ENCODE results near the gene TSNAX. TPM values are rescaled to one million over a fixed set of nuclear protein-coding genes. Genes with fewer than 3 reads are reported as not detected.

Gene TSNAX
- total RNA-seq, 1 experiment from 2014 or later, result 38.0 TPM

DNA sequence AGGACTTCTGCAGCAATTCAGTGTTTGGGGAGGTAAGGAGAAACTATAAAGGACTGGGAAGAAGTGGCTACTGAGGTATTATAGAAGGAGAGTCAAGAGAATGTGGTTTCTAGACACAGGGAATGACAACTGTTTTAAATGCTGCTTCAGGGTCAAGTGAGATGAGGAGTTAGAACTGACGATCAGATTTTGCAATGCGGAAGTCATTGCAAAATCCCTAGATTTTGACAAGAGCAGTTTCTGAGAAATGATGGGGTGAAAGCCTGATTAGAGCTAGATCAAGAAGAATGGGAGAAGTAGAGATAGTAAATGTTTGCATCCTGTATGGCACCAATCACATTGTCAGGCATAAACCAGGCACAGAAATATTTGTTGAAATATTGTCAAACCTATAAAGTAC is 4.7 kb upstream of the TSNAX start (continued):
- TF ChIP-seq, protein P1, sequence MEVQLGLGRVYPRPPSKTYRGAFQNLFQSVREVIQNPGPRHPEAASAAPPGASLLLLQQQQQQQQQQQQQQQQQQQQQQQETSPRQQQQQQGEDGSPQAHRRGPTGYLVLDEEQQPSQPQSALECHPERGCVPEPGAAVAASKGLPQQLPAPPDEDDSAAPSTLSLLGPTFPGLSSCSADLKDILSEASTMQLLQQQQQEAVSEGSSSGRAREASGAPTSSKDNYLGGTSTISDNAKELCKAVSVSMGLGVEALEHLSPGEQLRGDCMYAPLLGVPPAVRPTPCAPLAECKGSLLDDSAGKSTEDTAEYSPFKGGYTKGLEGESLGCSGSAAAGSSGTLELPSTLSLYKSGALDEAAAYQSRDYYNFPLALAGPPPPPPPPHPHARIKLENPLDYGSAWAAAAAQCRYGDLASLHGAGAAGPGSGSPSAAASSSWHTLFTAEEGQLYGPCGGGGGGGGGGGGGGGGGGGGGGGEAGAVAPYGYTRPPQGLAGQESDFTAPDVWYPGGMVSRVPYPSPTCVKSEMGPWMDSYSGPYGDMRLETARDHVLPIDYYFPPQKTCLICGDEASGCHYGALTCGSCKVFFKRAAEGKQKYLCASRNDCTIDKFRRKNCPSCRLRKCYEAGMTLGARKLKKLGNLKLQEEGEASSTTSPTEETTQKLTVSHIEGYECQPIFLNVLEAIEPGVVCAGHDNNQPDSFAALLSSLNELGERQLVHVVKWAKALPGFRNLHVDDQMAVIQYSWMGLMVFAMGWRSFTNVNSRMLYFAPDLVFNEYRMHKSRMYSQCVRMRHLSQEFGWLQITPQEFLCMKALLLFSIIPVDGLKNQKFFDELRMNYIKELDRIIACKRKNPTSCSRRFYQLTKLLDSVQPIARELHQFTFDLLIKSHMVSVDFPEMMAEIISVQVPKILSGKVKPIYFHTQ (CRISPR knock-in tag; IDR thresholded peaks at IDR 0.05), result no peak

DNA sequence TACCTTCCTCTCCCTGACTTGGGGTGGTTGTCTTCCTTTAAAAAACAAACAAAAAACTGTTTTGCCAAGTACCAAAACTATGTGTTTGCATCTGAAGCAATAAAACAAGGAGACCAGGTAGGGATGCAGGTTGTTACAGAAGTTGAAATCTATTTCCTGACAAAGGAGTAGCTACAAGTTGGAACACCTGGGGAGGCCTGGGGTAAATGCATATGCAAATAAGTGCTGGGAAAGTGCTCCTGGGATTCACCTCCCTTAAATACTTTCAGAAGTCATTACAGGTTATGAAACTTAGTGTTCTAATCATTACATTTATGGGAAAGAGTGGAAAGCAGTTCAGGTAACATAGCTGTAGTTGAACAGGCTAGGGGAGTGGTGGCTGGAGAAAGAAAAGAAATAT is 1.9 kb upstream of the TSNAX start:
- H3K27me3 Mint-ChIP-seq (ENCODE audit: low read depth), result no peaks in the 10 kb centered on the region
- CTCF ChIA-PET, result interaction anchor here (0.8 to 1.0 kb wide), 2 partner anchors 23 to 106 kb away, joined by 3 read pairs; no protein-coding TSS in a partner anchor
- H3K4me3 Mint-ChIP-seq, result peak overlapping the region; percentile 98
- peaks cover 44% of the 10 kb centered on the region for H3K4me1 Mint-ChIP-seq
- POLR2A ChIA-PET, result interaction anchor here (0.7 kb wide), 2 partner anchors 18 to 130 kb away, joined by 3 to 9 read pairs; no protein-coding TSS in a partner anchor
- no peak for ATAC-seq
- H3K27ac Mint-ChIP-seq, result peak overlapping the region; percentile 80
- no peak for DNase-seq (ENCODE audit: low spot score)
- no peaks in the 10 kb centered on the region for H3K9me3 Mint-ChIP-seq
- H3K36me3 Mint-ChIP-seq, result peaks cover 15% of the 10 kb centered on the region
- TF ChIP-seq, protein P2, sequence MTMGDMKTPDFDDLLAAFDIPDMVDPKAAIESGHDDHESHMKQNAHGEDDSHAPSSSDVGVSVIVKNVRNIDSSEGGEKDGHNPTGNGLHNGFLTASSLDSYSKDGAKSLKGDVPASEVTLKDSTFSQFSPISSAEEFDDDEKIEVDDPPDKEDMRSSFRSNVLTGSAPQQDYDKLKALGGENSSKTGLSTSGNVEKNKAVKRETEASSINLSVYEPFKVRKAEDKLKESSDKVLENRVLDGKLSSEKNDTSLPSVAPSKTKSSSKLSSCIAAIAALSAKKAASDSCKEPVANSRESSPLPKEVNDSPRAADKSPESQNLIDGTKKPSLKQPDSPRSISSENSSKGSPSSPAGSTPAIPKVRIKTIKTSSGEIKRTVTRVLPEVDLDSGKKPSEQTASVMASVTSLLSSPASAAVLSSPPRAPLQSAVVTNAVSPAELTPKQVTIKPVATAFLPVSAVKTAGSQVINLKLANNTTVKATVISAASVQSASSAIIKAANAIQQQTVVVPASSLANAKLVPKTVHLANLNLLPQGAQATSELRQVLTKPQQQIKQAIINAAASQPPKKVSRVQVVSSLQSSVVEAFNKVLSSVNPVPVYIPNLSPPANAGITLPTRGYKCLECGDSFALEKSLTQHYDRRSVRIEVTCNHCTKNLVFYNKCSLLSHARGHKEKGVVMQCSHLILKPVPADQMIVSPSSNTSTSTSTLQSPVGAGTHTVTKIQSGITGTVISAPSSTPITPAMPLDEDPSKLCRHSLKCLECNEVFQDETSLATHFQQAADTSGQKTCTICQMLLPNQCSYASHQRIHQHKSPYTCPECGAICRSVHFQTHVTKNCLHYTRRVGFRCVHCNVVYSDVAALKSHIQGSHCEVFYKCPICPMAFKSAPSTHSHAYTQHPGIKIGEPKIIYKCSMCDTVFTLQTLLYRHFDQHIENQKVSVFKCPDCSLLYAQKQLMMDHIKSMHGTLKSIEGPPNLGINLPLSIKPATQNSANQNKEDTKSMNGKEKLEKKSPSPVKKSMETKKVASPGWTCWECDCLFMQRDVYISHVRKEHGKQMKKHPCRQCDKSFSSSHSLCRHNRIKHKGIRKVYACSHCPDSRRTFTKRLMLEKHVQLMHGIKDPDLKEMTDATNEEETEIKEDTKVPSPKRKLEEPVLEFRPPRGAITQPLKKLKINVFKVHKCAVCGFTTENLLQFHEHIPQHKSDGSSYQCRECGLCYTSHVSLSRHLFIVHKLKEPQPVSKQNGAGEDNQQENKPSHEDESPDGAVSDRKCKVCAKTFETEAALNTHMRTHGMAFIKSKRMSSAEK (CRISPR knock-in tag; IDR thresholded peaks at IDR 0.05; ENCODE audit: borderline replicate concordance), result no peak

DNA sequence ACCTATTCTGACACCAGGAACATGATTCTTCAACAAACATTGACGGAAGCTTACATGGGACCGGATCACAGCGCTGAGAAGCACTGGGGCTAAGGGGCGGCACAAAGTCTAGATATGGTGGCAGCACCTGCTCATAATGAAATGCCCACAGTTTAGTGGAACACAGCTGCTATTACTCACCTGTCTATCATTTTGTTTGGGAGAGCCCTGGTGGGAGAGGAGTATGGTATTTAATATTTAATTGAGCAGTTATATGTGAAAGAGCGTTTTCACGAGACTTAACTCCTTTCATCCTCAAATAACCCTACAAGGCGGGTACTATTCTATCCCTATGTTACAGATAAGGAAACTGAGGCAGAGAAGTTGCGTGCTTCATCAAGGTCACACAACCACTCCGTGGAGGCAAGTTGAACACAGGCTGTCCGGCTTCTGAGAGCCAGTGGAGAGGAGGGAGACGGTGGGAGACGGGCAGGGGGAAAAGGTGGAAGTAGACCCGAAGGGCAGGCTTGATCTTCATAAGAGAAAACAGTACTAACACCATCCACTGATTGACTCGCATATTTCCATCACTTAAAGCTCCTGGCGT is 790 bp upstream of the TSNAX start:
- ATAC-seq (peak; percentile 3; the same call in 1 of the 2 replicates), DNase-seq (ENCODE audit: low spot score) (no peak)
- ChIA-PET CTCF (interaction anchor here (0.8 kb wide), 1 partner anchor 107 kb away, joined by 3 read pairs; no protein-coding TSS in a partner anchor), POLR2A (no interaction called here)
- peaks cover 20% of the 10 kb centered on the region for H3K36me3 Mint-ChIP-seq
- no peaks in the 10 kb centered on the region for H3K27me3 Mint-ChIP-seq (ENCODE audit: low read depth)
- H3K4me3 Mint-ChIP-seq, result peak overlapping the region; percentile 98
- H3K4me1 Mint-ChIP-seq, result peaks cover 44% of the 10 kb centered on the region
- H3K27ac Mint-ChIP-seq, result peak overlapping the region; percentile 100
- H3K9me3 Mint-ChIP-seq, result no peaks in the 10 kb centered on the region
- TF ChIP-seq FOXP1 (CRISPR knock-in tag; IDR thresholded peaks at IDR 0.05; ENCODE audit: borderline replicate concordance), result no peak
- TF ChIP-seq ELF4 (CRISPR knock-in tag; IDR thresholded peaks at IDR 0.05; ENCODE audit: low read depth), result no peak
- TF ChIP-seq, protein P3, sequence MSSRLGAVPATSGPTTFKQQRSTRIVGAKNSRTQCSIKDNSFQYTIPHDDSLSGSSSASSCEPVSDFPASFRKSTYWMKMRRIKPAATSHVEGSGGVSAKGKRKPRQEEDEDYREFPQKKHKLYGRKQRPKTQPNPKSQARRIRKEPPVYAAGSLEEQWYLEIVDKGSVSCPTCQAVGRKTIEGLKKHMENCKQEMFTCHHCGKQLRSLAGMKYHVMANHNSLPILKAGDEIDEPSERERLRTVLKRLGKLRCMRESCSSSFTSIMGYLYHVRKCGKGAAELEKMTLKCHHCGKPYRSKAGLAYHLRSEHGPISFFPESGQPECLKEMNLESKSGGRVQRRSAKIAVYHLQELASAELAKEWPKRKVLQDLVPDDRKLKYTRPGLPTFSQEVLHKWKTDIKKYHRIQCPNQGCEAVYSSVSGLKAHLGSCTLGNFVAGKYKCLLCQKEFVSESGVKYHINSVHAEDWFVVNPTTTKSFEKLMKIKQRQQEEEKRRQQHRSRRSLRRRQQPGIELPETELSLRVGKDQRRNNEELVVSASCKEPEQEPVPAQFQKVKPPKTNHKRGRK (CRISPR knock-in tag; IDR thresholded peaks at IDR 0.05; ENCODE audit: borderline replicate concordance), result no peak
- TF ChIP-seq, protein P1 (CRISPR knock-in tag; IDR thresholded peaks at IDR 0.05), result no peak
- TF ChIP-seq, protein P4, sequence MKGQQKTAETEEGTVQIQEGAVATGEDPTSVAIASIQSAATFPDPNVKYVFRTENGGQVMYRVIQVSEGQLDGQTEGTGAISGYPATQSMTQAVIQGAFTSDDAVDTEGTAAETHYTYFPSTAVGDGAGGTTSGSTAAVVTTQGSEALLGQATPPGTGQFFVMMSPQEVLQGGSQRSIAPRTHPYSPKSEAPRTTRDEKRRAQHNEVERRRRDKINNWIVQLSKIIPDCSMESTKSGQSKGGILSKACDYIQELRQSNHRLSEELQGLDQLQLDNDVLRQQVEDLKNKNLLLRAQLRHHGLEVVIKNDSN (CRISPR knock-in tag; IDR thresholded peaks at IDR 0.05), result no peak
- TF ChIP-seq NR3C1 (CRISPR knock-in tag; conservative IDR thresholded peaks at IDR 0.05; ENCODE audit: low read depth), result no peak
- TF ChIP-seq SP1 (CRISPR knock-in tag; conservative IDR thresholded peaks at IDR 0.05), result no peak
- TF ChIP-seq, protein P5, sequence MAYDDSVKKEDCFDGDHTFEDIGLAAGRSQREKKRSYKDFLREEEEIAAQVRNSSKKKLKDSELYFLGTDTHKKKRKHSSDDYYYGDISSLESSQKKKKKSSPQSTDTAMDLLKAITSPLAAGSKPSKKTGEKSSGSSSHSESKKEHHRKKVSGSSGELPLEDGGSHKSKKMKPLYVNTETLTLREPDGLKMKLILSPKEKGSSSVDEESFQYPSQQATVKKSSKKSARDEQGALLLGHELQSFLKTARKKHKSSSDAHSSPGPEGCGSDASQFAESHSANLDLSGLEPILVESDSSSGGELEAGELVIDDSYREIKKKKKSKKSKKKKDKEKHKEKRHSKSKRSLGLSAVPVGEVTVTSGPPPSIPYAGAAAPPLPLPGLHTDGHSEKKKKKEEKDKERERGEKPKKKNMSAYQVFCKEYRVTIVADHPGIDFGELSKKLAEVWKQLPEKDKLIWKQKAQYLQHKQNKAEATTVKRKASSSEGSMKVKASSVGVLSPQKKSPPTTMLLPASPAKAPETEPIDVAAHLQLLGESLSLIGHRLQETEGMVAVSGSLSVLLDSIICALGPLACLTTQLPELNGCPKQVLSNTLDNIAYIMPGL (CRISPR knock-in tag; IDR thresholded peaks at IDR 0.05), result no peak
- no peak for TF ChIP-seq ZNF121 (CRISPR knock-in tag; IDR thresholded peaks at IDR 0.05)
- TF ChIP-seq KAT7 (CRISPR knock-in tag; IDR thresholded peaks at IDR 0.05; ENCODE audit: borderline replicate concordance), result no peak
- TF ChIP-seq ZNF232 (CRISPR knock-in tag; IDR thresholded peaks at IDR 0.05), result no peak
- no peak for TF ChIP-seq ZNF416 (CRISPR knock-in tag; IDR thresholded peaks at IDR 0.05)
- no peak for TF ChIP-seq EMX1 (CRISPR knock-in tag; IDR thresholded peaks at IDR 0.05)
- no peak for TF ChIP-seq JUN (CRISPR knock-in tag; IDR thresholded peaks at IDR 0.05)
- TF ChIP-seq, protein P6, sequence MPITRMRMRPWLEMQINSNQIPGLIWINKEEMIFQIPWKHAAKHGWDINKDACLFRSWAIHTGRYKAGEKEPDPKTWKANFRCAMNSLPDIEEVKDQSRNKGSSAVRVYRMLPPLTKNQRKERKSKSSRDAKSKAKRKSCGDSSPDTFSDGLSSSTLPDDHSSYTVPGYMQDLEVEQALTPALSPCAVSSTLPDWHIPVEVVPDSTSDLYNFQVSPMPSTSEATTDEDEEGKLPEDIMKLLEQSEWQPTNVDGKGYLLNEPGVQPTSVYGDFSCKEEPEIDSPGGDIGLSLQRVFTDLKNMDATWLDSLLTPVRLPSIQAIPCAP (CRISPR knock-in tag; IDR thresholded peaks at IDR 0.05), result no peak
- TF ChIP-seq TEAD1 (CRISPR knock-in tag; IDR thresholded peaks at IDR 0.05), result no peak

Data from WTC11 (cell line).